GM23338 (cell line): Measurements from ENCODE around the gene ZNF143. TPM values are rescaled to one million over a fixed set of nuclear protein-coding genes. Genes with fewer than 3 reads are reported as not detected.

Experiments
- ATAC-seq: fragments of 200-7000 bp; cut with Tn5 transposase; 3 replicates; pipeline ENCODE4 v1.9.1; 2020
- DNase-seq: peaks from one replicate; pipeline ENCODE4 v3.0.0-alpha.2; 2015; ENCODE audit warnings: low spot score
- H2AFZ ChIP-seq: fragments of 200-600 bp; sonication (generic); 2 replicates; pipeline ENCODE4 v1.8.0; 2016; ENCODE audit warnings: antibody characterized with exemption, mild to moderate bottlenecking, moderate library complexity
- H3F3A ChIP-seq: fragments of 200-600 bp; sonication (generic); replicated peaks from 2 replicates; pipeline ENCODE4 v1.8.0; 2017; ENCODE audit warnings: antibody characterized with exemption, mixed run types, low read depth
- H3K27ac ChIP-seq: fragments of 200-600 bp; sonication (generic); 2 replicates; pipeline ENCODE4 v1.6.1; 2016; ENCODE audit warnings: low read depth
- H3K27me3 ChIP-seq: fragments of 200-600 bp; sonication (generic); 2 replicates; pipeline ENCODE4 v1.8.0; 2016; ENCODE audit warnings: mild to moderate bottlenecking, mixed run types, moderate library complexity; ENCODE audit not compliant: insufficient read depth
- H3K36me3 ChIP-seq: fragments of 200-600 bp; sonication (generic); 2 replicates; pipeline ENCODE4 v1.8.0; 2016; ENCODE audit warnings: mild to moderate bottlenecking; ENCODE audit not compliant: insufficient read depth
- H3K4me1 ChIP-seq: fragments of 200-600 bp; sonication (generic); 2 replicates; pipeline ENCODE4 v1.8.0; 2016; ENCODE audit warnings: mild to moderate bottlenecking, moderate library complexity; ENCODE audit not compliant: insufficient read depth
- H3K4me2 ChIP-seq: fragments of 200-600 bp; sonication (generic); 2 replicates; pipeline ENCODE4 v1.7.1; 2017; ENCODE audit warnings: mixed run types
- H3K4me3 ChIP-seq: fragments of 200-600 bp; sonication (generic); 2 replicates; pipeline ENCODE4 v1.6.1; 2016; ENCODE audit warnings: mixed run types
- H3K79me2 ChIP-seq: fragments of 200-600 bp; sonication (generic); replicated peaks from 2 replicates; pipeline ENCODE4 v1.8.0; 2017; ENCODE audit warnings: mild to moderate bottlenecking; ENCODE audit not compliant: insufficient read depth
- H3K9me2 ChIP-seq: fragments of 200-600 bp; sonication (generic); 2 replicates; pipeline ENCODE4 v1.8.0; 2017; ENCODE audit not compliant: insufficient read depth
- H4K20me1 ChIP-seq: fragments of 200-600 bp; sonication (generic); replicated peaks from 2 replicates; pipeline ENCODE4 v1.8.0; 2017; ENCODE audit warnings: mild to moderate bottlenecking; ENCODE audit not compliant: insufficient read depth
- H3K27ac Mint-ChIP-seq: 2 replicates; pipeline ENCODE4 v1.8.0; 2020; ENCODE audit warnings: inconsistent platforms, mild to moderate bottlenecking, moderate library complexity, mixed read lengths
- H3K27me3 Mint-ChIP-seq: 3 replicates; pipeline ENCODE4 v1.8.0; 2022; ENCODE audit warnings: low read depth, mild to moderate bottlenecking, moderate library complexity, mixed read lengths, inconsistent platforms; ENCODE audit not compliant: insufficient read depth, poor library complexity
- H3K36me3 Mint-ChIP-seq: 3 replicates; pipeline ENCODE4 v1.8.0; 2021; ENCODE audit warnings: low read depth, mild to moderate bottlenecking, inconsistent platforms, moderate library complexity, mixed read lengths
- H3K4me1 Mint-ChIP-seq: 3 replicates; pipeline ENCODE4 v1.8.0; 2020; ENCODE audit warnings: mild to moderate bottlenecking, inconsistent platforms, mixed read lengths
- H3K4me3 Mint-ChIP-seq: 3 replicates; pipeline ENCODE4 v1.8.0; 2021; ENCODE audit warnings: moderate library complexity, mild to moderate bottlenecking, inconsistent platforms, mixed read lengths
- H3K9me3 Mint-ChIP-seq: 3 replicates; pipeline ENCODE4 v1.8.0; 2020; ENCODE audit warnings: moderate library complexity, mild to moderate bottlenecking, inconsistent platforms, mixed read lengths
- ETS1 ChIP-seq: IDR thresholded peaks from 2 replicates; pipeline ENCODE4 v1.6.1; 2016; ENCODE audit warnings: antibody characterized with exemption
- EZH2 ChIP-seq: fragments of 200-600 bp; sonication (generic); IDR thresholded peaks from one replicate; pipeline ENCODE4 v1.8.0; 2017; ENCODE audit warnings: antibody characterized with exemption, mild to moderate bottlenecking, low read depth; ENCODE audit not compliant: unreplicated experiment
- JUNB ChIP-seq: IDR thresholded peaks from one replicate; pipeline ENCODE4 v1.6.1; 2016; ENCODE audit warnings: antibody characterized with exemption; ENCODE audit not compliant: unreplicated experiment
- POLR2AphosphoS5 ChIP-seq: IDR thresholded peaks from 2 replicates; pipeline ENCODE4 v1.6.1; 2016; ENCODE audit warnings: antibody characterized with exemption, low read depth
- STAT1 ChIP-seq: IDR thresholded peaks from one replicate; pipeline ENCODE4 v1.6.1; 2016; ENCODE audit warnings: antibody characterized with exemption; ENCODE audit not compliant: unreplicated experiment
- polyA plus RNA-seq: library from polyadenylated mRNA; unstranded; fragments of >200 nt; fragmentation: Nextera tagmentation; extraction: Ambion mirVana; gene quantifications from 2 replicates; pipeline ENCODE4 v1.2.1, GENCODE V29; 2016
- total RNA-seq: library from RNA; depleted of rRNA; stranded (reverse); fragments of >200 nt; shearing (Covaris generic); gene quantifications from 2 replicates; pipeline ENCODE4 v1.2.3, GENCODE V29; 2014
- TF ChIP-seq, protein P1 (sequence below), 2 experiments: fragments of 200-600 bp in 1 of 2; sonication (generic) in 1 of 2; conservative IDR thresholded peaks; 2 replicates each; pipeline versions ENCODE4 v1.5.1 to v1.6.1; 2016 to 2017; ENCODE audit warnings: antibody characterized with exemption in 2 of 2, low read depth in 2 of 2, mild to moderate bottlenecking in 2 of 2, moderate library complexity in 1 of 2
- TF ChIP-seq, protein P2 (sequence below): IDR thresholded peaks from one replicate; pipeline ENCODE4 v1.6.1; 2018; ENCODE audit warnings: antibody characterized with exemption; ENCODE audit not compliant: unreplicated experiment
- TF ChIP-seq, protein P3 (sequence below): fragments of 250-450 bp; sonication (Bioruptor Pico); IDR thresholded peaks from 2 replicates; pipeline ENCODE4 v1.5.0; 2020; ENCODE audit warnings: mild to moderate bottlenecking, moderate library complexity

The ZNF143 gene
- total and polyA plus RNA-seq, 2 experiments from 2014 or later, result 33.5 to 44.2 TPM

- no peaks in the 10 kb centered on the region for H3K9me2 ChIP-seq
- Mint-ChIP-seq H3K4me1 (peaks cover 27% of the 10 kb centered on the region), H3K27ac (peak overlapping the region; percentile 91), H3K4me3 (peak overlapping the region; percentile 41), H3K36me3 (peaks cover 31% of the 10 kb centered on the region), H3K9me3 (no peaks in the 10 kb centered on the region), H3K27me3 (no peaks in the 10 kb centered on the region)
- H4K20me1 ChIP-seq, result no peaks in the 10 kb centered on the region
- no peaks in the 10 kb centered on the region for H3K79me2 ChIP-seq
- peak overlapping the region; percentile 30 for H3K4me2 ChIP-seq
- peaks cover 15% of the 10 kb centered on the region for H3K36me3 ChIP-seq
- TF ChIP-seq JUNB, result no peak
- TF ChIP-seq ETS1, result no peak
- TF ChIP-seq STAT1, result no peak
- no peak for TF ChIP-seq EZH2
- TF ChIP-seq, protein P1, sequence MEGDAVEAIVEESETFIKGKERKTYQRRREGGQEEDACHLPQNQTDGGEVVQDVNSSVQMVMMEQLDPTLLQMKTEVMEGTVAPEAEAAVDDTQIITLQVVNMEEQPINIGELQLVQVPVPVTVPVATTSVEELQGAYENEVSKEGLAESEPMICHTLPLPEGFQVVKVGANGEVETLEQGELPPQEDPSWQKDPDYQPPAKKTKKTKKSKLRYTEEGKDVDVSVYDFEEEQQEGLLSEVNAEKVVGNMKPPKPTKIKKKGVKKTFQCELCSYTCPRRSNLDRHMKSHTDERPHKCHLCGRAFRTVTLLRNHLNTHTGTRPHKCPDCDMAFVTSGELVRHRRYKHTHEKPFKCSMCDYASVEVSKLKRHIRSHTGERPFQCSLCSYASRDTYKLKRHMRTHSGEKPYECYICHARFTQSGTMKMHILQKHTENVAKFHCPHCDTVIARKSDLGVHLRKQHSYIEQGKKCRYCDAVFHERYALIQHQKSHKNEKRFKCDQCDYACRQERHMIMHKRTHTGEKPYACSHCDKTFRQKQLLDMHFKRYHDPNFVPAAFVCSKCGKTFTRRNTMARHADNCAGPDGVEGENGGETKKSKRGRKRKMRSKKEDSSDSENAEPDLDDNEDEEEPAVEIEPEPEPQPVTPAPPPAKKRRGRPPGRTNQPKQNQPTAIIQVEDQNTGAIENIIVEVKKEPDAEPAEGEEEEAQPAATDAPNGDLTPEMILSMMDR (conservative IDR thresholded peaks at IDR 0.05; ENCODE audit: low read depth in 2 of 2), result peak; percentile 97 to 100
- TF ChIP-seq, protein P2, sequence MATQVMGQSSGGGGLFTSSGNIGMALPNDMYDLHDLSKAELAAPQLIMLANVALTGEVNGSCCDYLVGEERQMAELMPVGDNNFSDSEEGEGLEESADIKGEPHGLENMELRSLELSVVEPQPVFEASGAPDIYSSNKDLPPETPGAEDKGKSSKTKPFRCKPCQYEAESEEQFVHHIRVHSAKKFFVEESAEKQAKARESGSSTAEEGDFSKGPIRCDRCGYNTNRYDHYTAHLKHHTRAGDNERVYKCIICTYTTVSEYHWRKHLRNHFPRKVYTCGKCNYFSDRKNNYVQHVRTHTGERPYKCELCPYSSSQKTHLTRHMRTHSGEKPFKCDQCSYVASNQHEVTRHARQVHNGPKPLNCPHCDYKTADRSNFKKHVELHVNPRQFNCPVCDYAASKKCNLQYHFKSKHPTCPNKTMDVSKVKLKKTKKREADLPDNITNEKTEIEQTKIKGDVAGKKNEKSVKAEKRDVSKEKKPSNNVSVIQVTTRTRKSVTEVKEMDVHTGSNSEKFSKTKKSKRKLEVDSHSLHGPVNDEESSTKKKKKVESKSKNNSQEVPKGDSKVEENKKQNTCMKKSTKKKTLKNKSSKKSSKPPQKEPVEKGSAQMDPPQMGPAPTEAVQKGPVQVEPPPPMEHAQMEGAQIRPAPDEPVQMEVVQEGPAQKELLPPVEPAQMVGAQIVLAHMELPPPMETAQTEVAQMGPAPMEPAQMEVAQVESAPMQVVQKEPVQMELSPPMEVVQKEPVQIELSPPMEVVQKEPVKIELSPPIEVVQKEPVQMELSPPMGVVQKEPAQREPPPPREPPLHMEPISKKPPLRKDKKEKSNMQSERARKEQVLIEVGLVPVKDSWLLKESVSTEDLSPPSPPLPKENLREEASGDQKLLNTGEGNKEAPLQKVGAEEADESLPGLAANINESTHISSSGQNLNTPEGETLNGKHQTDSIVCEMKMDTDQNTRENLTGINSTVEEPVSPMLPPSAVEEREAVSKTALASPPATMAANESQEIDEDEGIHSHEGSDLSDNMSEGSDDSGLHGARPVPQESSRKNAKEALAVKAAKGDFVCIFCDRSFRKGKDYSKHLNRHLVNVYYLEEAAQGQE, result no peak
- no peak for TF ChIP-seq POLR2AphosphoS5
- TF ChIP-seq, protein P3, sequence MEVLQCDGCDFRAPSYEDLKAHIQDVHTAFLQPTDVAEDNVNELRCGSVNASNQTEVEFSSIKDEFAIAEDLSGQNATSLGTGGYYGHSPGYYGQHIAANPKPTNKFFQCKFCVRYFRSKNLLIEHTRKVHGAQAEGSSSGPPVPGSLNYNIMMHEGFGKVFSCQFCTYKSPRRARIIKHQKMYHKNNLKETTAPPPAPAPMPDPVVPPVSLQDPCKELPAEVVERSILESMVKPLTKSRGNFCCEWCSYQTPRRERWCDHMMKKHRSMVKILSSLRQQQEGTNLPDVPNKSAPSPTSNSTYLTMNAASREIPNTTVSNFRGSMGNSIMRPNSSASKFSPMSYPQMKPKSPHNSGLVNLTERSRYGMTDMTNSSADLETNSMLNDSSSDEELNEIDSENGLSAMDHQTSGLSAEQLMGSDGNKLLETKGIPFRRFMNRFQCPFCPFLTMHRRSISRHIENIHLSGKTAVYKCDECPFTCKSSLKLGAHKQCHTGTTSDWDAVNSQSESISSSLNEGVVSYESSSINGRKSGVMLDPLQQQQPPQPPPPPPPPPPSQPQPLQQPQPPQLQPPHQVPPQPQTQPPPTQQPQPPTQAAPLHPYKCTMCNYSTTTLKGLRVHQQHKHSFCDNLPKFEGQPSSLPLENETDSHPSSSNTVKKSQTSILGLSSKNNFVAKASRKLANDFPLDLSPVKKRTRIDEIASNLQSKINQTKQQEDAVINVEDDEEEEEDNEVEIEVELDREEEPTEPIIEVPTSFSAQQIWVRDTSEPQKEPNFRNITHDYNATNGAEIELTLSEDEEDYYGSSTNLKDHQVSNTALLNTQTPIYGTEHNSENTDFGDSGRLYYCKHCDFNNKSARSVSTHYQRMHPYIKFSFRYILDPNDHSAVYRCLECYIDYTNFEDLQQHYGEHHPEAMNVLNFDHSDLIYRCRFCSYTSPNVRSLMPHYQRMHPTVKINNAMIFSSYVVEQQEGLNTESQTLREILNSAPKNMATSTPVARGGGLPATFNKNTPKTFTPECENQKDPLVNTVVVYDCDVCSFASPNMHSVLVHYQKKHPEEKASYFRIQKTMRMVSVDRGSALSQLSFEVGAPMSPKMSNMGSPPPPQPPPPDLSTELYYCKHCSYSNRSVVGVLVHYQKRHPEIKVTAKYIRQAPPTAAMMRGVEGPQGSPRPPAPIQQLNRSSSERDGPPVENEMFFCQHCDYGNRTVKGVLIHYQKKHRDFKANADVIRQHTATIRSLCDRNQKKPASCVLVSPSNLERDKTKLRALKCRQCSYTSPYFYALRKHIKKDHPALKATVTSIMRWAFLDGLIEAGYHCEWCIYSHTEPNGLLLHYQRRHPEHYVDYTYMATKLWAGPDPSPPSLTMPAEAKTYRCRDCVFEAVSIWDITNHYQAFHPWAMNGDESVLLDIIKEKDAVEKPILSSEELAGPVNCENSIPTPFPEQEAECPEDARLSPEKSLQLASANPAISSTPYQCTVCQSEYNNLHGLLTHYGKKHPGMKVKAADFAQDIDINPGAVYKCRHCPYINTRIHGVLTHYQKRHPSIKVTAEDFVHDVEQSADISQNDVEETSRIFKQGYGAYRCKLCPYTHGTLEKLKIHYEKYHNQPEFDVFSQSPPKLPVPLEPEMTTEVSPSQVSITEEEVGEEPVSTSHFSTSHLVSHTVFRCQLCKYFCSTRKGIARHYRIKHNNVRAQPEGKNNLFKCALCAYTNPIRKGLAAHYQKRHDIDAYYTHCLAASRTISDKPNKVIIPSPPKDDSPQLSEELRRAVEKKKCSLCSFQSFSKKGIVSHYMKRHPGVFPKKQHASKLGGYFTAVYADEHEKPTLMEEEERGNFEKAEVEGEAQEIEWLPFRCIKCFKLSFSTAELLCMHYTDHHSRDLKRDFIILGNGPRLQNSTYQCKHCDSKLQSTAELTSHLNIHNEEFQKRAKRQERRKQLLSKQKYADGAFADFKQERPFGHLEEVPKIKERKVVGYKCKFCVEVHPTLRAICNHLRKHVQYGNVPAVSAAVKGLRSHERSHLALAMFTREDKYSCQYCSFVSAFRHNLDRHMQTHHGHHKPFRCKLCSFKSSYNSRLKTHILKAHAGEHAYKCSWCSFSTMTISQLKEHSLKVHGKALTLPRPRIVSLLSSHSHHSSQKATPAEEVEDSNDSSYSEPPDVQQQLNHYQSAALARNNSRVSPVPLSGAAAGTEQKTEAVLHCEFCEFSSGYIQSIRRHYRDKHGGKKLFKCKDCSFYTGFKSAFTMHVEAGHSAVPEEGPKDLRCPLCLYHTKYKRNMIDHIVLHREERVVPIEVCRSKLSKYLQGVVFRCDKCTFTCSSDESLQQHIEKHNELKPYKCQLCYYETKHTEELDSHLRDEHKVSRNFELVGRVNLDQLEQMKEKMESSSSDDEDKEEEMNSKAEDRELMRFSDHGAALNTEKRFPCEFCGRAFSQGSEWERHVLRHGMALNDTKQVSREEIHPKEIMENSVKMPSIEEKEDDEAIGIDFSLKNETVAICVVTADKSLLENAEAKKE (CRISPR knock-in tag), result peak; percentile 44; the same call in 1 of the 2 replicates
- peak; percentile 97 for DNase-seq
- peaks cover 2% of the 10 kb centered on the region; the same call in 1 of the 2 replicates for H3F3A ChIP-seq
- H3K27me3 ChIP-seq, result no peaks in the 10 kb centered on the region
- H3K27ac ChIP-seq, result peak overlapping the region; percentile 89
- H3K4me1 ChIP-seq, result peaks cover 18% of the 10 kb centered on the region
- H2AFZ ChIP-seq, result no peak overlapping the region
- H3K4me3 ChIP-seq, result no peak overlapping the region
- ATAC-seq, result peak; percentile 96
Measured at GRCh38 chr11:9506489-9507276, 45.9 kb downstream of the ZNF143 start.
